Endothelial cell of umbilical vein (primary cell): ENCODE data around the gene PTH1R. TPM values are rescaled to one million over a fixed set of nuclear protein-coding genes. Genes with fewer than 3 reads are reported as not detected.

ENCODE experiments used
- BruUV-seq: library from RNA; stranded (reverse); fragments of 400-500 nt; replicated peaks from 2 replicates; lab custom pipeline; 2021; lab: Mats Ljungman, UMichigan
- CTCF ChIA-PET: fragments of 300-600, 350-600 bp; sonication (Branson Sonifier 250); formaldehyde crosslinking; loops from one replicate; lab custom pipeline; 2021; ENCODE audit warnings: antibody characterized with exemption, inconsistent platforms; lab: Charles Lee
- POLR2A ChIA-PET: fragments of 300-600, 350-600 bp; sonication (Branson Sonifier 250); formaldehyde crosslinking; loops from one replicate; lab custom pipeline; 2021; ENCODE audit warnings: antibody characterized with exemption, inconsistent platforms; lab: Charles Lee
- DNase-seq: peaks from one replicate; pipeline ENCODE4 v3.0.0-alpha.2; 2011; ENCODE audit warnings: low read depth, low spot score
- FAIRE-seq: peaks from 2 replicates; lab custom pipeline; 2011; peaks lifted over from hg19 to GRCh38; lab: Jason Lieb, UNC
- H2AFZ ChIP-seq: 2 replicates; pipeline ENCODE4 v1.6.0; 2012; ENCODE audit warnings: low read depth, low read length, control low read depth, inconsistent platforms
- H3K27ac ChIP-seq: 2 replicates; pipeline ENCODE4 v1.5.1; 2011; ENCODE audit warnings: low read depth, mild to moderate bottlenecking, control low read depth, low read length, moderate library complexity; ENCODE audit not compliant: insufficient read depth
- H3K27me3 ChIP-seq, 2 experiments: 2 replicates each; pipeline versions ENCODE4 v1.6.0 to v1.6.1; 2011; ENCODE audit warnings: low read length in 2 of 2, mixed read lengths in 1 of 2; ENCODE audit not compliant: control insufficient read depth in 2 of 2, insufficient read depth in 2 of 2
- H3K36me3 ChIP-seq, 2 experiments: 2 replicates in 1 of 2; 3 replicates in 1 of 2; pipeline ENCODE4 v1.5.1; 2011; ENCODE audit warnings: low read length in 2 of 2, mild to moderate bottlenecking in 1 of 2, moderate library complexity in 1 of 2; ENCODE audit not compliant: control insufficient read depth in 2 of 2, insufficient read depth in 2 of 2; ENCODE audit errors: extremely low read depth in 1 of 2
- H3K4me1 ChIP-seq: 3 replicates; pipeline ENCODE4 v1.5.1; 2011; ENCODE audit warnings: mild to moderate bottlenecking, low read length; ENCODE audit not compliant: control insufficient read depth, insufficient read depth; ENCODE audit errors: extremely low read depth
- H3K4me2 ChIP-seq: 2 replicates; pipeline ENCODE4 v1.6.1; 2011; ENCODE audit warnings: low read length, control low read depth, mixed read lengths; ENCODE audit not compliant: insufficient read depth
- H3K4me3 ChIP-seq, 3 experiments: fragments of 200-600 bp in 1 of 3; sonication (generic), shearing (Covaris generic) in 1 of 3; replicated peaks in 1 of 3; 2 replicates each; pipeline ENCODE4 v1.5.1; 2011 to 2016; ENCODE audit warnings: control low read depth in 3 of 3, low read length in 3 of 3, mild to moderate bottlenecking in 2 of 3, inconsistent platforms in 1 of 3, low read depth in 1 of 3, moderate library complexity in 1 of 3; ENCODE audit not compliant: insufficient read depth in 1 of 3
- H3K79me2 ChIP-seq: 2 replicates; pipeline ENCODE4 v1.6.0; 2012; ENCODE audit warnings: low read length, inconsistent platforms; ENCODE audit not compliant: control insufficient read depth, insufficient read depth
- H3K9ac ChIP-seq: replicated peaks from 2 replicates; pipeline ENCODE3; 2011; ENCODE audit warnings: low read length, control low read depth; ENCODE audit not compliant: insufficient read depth; ENCODE audit errors: extremely low read depth
- H3K9me1 ChIP-seq: replicated peaks from 3 replicates; pipeline ENCODE4 v1.6.0; 2011; ENCODE audit warnings: mild to moderate bottlenecking, low read length; ENCODE audit not compliant: control insufficient read depth, insufficient read depth; ENCODE audit errors: extremely low read depth
- H3K9me3 ChIP-seq: replicated peaks from 2 replicates; pipeline ENCODE4 v1.5.1; 2012; ENCODE audit warnings: low read length, inconsistent platforms; ENCODE audit not compliant: control insufficient read depth, insufficient read depth
- H4K20me1 ChIP-seq: replicated peaks from 2 replicates; pipeline ENCODE3; 2011; ENCODE audit warnings: mild to moderate bottlenecking, low read length; ENCODE audit not compliant: control insufficient read depth, insufficient read depth; ENCODE audit errors: extremely low read depth
- EZH2 ChIP-seq: IDR thresholded peaks from 2 replicates; pipeline ENCODE4 v1.6.1; 2012; ENCODE audit warnings: borderline replicate concordance, low read depth, mild to moderate bottlenecking, moderate library complexity, low read length, inconsistent platforms; ENCODE audit not compliant: severe bottlenecking
- FOS ChIP-seq: IDR thresholded peaks from 2 replicates; pipeline ENCODE4 v1.6.1; 2011; ENCODE audit warnings: mild to moderate bottlenecking, low read length, moderate library complexity, borderline replicate concordance; ENCODE audit not compliant: insufficient read depth
- GATA2 ChIP-seq: IDR thresholded peaks from 2 replicates; pipeline ENCODE4 v1.7.0; 2011; ENCODE audit warnings: low read depth, mild to moderate bottlenecking, moderate library complexity, mixed read lengths, low read length; ENCODE audit not compliant: insufficient read length, insufficient read depth
- JUN ChIP-seq: IDR thresholded peaks from 2 replicates; pipeline ENCODE4 v1.6.1; 2011; ENCODE audit warnings: borderline replicate concordance, low read depth; ENCODE audit not compliant: insufficient read length, insufficient read depth
- MYC ChIP-seq: IDR thresholded peaks from one replicate; pipeline ENCODE4 v1.6.1; 2011; ENCODE audit warnings: mild to moderate bottlenecking, low read depth, low read length
- POLR2A ChIP-seq: IDR thresholded peaks from 2 replicates; pipeline ENCODE4 v1.6.1; 2012; ENCODE audit warnings: low read depth, mild to moderate bottlenecking, control low read depth, low read length
- POLR2AphosphoS5 ChIP-seq: IDR thresholded peaks from 2 replicates; pipeline ENCODE4 v1.6.1; 2012; ENCODE audit warnings: low read depth, mild to moderate bottlenecking, control low read depth, low read length, moderate library complexity; ENCODE audit not compliant: insufficient read depth
- dilution Hi-C: fragments of 300-500 bp; cut with MboI; formaldehyde crosslinking; loops from one replicate; pipeline ENCODE4 v1.15.0; 2019; ENCODE audit warnings: low sequenced_read_pairs; ENCODE audit not compliant: extremely low pct_ligation_motif_present
- intact Hi-C: fragments of 100-400 bp; cut with micrococcal nuclease; formaldehyde crosslinking; loops from one replicate; pipeline ENCODE4 v1.10.0; 2022
- polyA plus RNA-seq, 4 experiments: library from polyadenylated mRNA; depleted of rRNA in 3 of 4; stranded (reverse) in 3 of 4; unstranded in 1 of 4; fragments of >200 nt; gene quantifications; 2 replicates each; pipeline versions ENCODE4 v1.2.1 to v1.2.3, GENCODE V29; 2011 to 2012; ENCODE audit warnings: missing spikeins in 1 of 4
- total RNA-seq: library from RNA; stranded (reverse); gene quantifications from 2 replicates; pipeline ENCODE4 v1.2.3, GENCODE V29; 2021
- TF ChIP-seq, protein P1 (sequence below): IDR thresholded peaks from 2 replicates; pipeline ENCODE4 v1.6.1; 2011; ENCODE audit not compliant: insufficient read depth, insufficient read length
- TF ChIP-seq, protein P2 (sequence below), 2 donors: IDR thresholded peaks; 1 replicate in 1 of 2; 2 replicates in 1 of 2; pipeline ENCODE4 v1.5.1; 2011; ENCODE audit warnings: low read length in 2 of 2, mild to moderate bottlenecking in 2 of 2, moderate library complexity in 2 of 2, control low read depth in 1 of 2, inconsistent platforms in 1 of 2, low read depth in 1 of 2; ENCODE audit not compliant: insufficient read depth in 1 of 2; ENCODE audit errors: extremely low read depth in 1 of 2

The PTH1R gene
- total and polyA plus RNA-seq, 2 donors (not counting 3 experiments of a cell fraction or from before 2014, with no cell fraction given), result 0.08 to 0.46 TPM

DNA sequence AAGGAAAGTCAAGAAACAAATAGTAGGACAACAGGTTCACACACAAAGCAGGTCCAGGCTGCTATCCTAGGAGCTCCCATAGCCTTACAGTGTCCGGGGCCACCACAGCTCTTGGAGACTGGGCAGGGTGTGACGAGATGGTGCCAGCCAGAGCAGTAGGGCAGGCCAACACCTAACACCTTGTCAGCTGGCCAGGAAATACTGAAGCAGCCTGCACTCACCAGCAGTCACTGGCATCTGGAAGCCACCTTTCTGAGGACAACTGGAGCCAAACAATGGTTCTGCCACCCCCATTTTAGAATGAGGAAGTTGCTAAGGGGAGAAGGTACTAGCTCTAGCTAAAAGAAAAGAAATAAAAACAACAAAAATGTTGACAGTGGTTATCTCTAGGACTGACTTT is 51.8 kb downstream of the PTH1R start:
- no peak overlapping the region for H3K27ac ChIP-seq
- dilution Hi-C loops, result no loop called here
- no peaks in the 10 kb centered on the region for H4K20me1 ChIP-seq
- H3K9me1 ChIP-seq, result no peaks in the 10 kb centered on the region
- peaks cover 58% of the 10 kb centered on the region for H3K4me1 ChIP-seq
- H3K36me3 ChIP-seq, result peaks cover 0 to 9% of the 10 kb centered on the region in 2 experiments
- CTCF ChIA-PET, result interaction anchor here (1.1 to 2.2 kb wide), 6 partner anchors 20 to 53 kb away, joined by 3 to 10 read pairs (median 4); partner anchors contain the start of gene CCDC12
- H2AFZ ChIP-seq, result no peak overlapping the region
- FAIRE-seq, result no peak
- BruUV-seq, result no TSS peak
- H3K27me3 ChIP-seq, result no peaks in the 10 kb centered on the region
- H3K9ac ChIP-seq, result no peak overlapping the region
- intact Hi-C loops, result loop anchor here (5.0 to 10.0 kb wide), 2 partner anchors 395 to 438 kb away; no protein-coding TSS in a partner anchor
- POLR2A ChIA-PET, result no interaction called here
- H3K4me2 ChIP-seq, result no peak overlapping the region
- TF ChIP-seq JUN, result no peak
- no peak for TF ChIP-seq POLR2AphosphoS5
- TF ChIP-seq FOS, result no peak
- TF ChIP-seq MYC, result no peak
- TF ChIP-seq, protein P1, sequence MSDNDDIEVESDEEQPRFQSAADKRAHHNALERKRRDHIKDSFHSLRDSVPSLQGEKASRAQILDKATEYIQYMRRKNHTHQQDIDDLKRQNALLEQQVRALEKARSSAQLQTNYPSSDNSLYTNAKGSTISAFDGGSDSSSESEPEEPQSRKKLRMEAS, result no peak
- no peak for TF ChIP-seq EZH2
- no peak for TF ChIP-seq GATA2
- TF ChIP-seq, protein P2, sequence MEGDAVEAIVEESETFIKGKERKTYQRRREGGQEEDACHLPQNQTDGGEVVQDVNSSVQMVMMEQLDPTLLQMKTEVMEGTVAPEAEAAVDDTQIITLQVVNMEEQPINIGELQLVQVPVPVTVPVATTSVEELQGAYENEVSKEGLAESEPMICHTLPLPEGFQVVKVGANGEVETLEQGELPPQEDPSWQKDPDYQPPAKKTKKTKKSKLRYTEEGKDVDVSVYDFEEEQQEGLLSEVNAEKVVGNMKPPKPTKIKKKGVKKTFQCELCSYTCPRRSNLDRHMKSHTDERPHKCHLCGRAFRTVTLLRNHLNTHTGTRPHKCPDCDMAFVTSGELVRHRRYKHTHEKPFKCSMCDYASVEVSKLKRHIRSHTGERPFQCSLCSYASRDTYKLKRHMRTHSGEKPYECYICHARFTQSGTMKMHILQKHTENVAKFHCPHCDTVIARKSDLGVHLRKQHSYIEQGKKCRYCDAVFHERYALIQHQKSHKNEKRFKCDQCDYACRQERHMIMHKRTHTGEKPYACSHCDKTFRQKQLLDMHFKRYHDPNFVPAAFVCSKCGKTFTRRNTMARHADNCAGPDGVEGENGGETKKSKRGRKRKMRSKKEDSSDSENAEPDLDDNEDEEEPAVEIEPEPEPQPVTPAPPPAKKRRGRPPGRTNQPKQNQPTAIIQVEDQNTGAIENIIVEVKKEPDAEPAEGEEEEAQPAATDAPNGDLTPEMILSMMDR (IDR thresholded peaks at IDR 0.05; ENCODE audit: extremely low read depth in 1 of 2, insufficient read depth in 1 of 2, low read depth in 1 of 2, low read length in 2 of 2), result no peak
- no peak for TF ChIP-seq POLR2A
- no peak overlapping the region for H3K4me3 ChIP-seq
- H3K9me3 ChIP-seq, result no peaks in the 10 kb centered on the region
- no peak for DNase-seq
- H3K79me2 ChIP-seq, result peaks cover 69% of the 10 kb centered on the region
